Right renal pelvis (tissue), 4 donors: ENCODE results near the gene IGF2. TPM values are rescaled to one million over a fixed set of nuclear protein-coding genes. Genes with fewer than 3 reads are reported as not detected.

Source experiments
- DNase-seq, 4 donors: peaks; one replicate each; pipeline ENCODE4 v3.0.0-alpha.2; 2013; ENCODE audit warnings: low read depth in 4 of 4, low spot score in 3 of 4, missing footprints in 1 of 4
- polyA plus RNA-seq, 4 donors: library from polyadenylated mRNA; unstranded; fragments of 120-200 nt; gene quantifications; one replicate each; pipeline ENCODE4 v1.2.1, GENCODE V29; 2013; ENCODE audit not compliant: insufficient read length in 4 of 4

IGF2 gene
- polyA plus RNA-seq, 4 donors, result 761 to 994 (median 807) TPM

DNA sequence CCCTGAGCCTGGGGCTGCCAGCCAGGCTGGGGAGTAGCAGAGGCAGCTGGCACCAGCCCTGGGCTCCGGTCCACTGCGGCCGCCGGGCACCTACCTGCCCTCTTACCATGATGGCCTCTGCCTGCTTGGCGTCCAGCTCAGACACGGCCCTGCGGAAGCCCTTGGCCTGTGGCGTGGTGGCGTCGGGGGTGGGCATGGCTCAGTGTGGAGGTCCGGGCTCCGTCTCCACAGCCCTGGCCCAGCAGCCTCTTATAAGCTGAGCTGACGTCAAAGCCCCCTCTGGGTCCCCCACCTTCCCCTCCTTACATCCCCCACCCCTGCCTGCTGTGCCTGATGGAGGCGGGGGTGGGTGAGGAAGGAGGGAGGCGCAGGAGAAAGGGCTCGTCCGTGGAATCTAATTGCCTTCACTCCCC, 32.4 kb upstream of the IGF2 start, which contains the start of gene TH:
TSS of gene TH (minus strand) at position 225 of the 413 bp plus-strand sequence. CDS start at position 196, 29 bp downstream.
- no peak for DNase-seq

DNA sequence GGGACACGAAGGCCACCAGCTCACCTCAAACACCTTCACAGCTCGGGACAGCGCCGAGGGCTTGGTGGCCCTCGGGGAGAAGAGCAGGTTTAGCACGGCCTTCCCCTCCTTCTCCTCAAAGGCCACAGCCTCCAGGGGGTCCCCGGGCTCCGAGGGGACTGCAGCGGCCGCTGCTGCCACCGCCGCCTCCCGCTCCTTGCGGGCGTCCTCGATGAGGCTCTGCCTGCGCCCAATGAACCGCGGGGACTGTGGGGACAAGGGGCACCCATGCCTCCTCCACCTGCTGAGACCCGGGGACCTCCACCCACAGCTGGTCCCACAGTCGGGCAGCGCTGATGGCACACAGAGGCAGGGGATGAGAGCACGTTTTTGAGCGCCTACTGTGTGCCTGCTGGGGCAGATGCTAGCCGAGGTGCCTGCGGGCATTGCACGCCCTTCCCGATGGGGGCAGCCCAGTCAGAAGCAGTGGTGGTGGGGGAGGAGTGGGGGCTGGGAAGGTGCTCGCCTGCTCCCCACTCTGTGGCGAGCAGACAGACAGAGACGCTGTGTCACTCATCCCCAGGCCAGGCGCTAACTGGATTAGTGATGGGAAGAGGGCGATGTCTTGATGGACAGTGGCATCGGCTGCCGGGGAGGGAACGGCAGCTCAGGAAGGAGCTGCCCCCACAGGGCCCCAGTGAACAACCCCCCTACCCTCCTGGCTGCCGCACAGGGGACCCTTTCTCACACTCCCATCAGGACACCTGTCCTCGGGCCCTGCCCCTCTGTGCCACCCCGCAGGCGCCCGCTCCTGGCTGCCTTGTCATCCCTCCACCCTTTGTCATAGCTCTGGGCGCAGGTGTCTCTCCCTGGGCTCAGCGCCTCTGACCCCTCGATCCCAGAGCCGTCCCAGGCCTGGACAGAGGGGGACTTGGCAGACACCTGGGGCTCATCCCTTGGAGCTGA, 30.7 kb upstream of the IGF2 start:
- no peak for DNase-seq

DNA sequence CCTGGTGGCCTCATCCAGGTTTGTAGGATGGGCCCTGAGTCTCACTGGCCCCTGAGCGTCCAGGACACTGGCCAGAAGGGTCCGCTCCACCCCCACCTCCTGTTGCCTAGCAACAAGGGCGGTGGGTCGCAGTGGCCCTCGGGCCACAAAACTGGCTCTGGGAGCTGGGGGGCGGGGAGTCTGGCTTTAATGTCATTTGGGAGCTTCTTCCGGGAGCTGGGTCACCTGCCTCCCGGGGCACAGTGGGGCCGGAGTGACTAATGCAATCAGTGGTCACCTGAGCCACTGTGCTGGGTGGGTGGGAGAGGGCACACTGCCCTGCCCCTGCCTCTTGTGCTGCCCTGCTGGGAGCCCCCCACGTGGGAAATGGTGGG, 29.8 kb upstream of the IGF2 start:
- DNase-seq, result no peak

DNA sequence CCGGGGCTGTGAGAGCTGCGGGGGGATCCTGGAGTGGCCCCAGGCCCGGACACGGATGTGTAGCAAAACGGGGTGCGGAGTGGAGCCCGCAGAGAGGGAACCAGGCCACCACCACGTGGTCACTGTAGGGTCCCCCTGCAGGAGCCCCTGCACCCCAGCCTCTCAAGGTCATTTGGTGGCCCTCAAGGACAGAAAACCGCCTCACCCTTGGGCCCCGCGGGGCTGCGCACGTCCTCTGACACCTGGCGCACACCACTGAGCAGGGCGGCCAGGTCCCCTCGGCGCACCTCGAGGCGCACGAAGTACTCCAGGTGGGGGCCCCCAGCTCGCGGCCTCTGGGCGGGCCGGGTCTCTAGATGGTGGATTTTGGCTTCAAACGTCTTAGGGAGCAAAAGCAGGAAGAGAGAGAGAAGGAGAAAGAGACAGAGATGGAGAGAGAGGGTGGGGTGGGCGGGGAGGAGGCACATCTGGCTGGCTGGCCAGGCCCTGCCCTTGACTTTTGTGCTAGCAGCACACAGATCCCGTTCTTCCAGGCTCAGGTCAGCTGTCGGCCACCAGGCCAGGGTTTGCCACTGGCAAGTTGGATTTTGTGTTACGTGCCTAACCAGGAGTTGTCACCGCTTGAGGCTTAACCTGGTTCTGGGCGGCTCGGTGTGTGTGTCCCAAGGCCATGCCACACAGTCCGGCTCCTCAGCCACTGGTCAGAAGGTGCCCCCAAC, 29.3 kb upstream of the IGF2 start:
- DNase-seq, result no peak

DNA sequence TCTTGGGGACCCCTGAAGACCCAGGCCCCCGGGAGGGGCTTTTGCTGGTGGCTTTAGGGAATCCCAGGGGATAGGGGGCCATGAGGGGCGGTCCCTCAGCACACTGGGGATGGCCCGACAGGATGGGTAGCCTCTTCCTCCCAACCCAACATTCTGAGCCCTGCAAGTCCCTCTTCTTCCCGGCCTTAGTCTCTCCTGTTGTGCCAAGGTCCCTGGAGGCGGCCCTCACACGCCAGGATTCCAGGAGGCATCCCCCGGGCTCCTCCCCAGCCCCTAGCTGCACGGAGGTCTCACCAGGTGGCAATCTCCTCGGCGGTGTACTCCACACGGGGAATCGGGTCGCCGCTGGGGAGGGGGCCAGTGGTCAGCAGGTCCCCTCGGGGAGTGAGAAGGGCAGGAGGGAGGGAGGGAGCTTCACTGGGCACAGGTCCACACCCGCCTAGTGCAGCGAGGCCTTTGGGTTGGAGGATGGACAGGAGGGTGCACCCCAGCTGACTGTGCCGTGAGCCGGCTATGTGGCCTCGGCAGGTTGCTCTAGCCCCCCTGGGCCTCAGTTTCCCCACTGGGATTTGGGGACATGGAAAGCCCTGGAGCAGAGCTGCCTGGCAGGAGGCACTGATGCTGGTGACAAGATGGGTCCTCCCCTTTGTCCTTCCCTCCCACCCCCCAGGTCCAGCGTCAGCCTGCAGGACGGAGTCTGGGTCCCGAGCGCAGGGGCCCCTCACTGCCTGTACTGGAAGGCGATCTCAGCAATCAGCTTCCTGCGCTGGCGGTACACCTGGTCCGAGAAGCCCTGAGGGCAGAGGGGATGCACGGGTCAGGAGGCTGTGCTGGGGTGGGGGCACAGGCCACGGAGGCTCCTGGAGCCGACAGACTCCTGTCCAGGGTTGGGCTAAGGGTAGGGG, 28.2 kb upstream of the IGF2 start:
- DNase-seq, result no peak

DNA sequence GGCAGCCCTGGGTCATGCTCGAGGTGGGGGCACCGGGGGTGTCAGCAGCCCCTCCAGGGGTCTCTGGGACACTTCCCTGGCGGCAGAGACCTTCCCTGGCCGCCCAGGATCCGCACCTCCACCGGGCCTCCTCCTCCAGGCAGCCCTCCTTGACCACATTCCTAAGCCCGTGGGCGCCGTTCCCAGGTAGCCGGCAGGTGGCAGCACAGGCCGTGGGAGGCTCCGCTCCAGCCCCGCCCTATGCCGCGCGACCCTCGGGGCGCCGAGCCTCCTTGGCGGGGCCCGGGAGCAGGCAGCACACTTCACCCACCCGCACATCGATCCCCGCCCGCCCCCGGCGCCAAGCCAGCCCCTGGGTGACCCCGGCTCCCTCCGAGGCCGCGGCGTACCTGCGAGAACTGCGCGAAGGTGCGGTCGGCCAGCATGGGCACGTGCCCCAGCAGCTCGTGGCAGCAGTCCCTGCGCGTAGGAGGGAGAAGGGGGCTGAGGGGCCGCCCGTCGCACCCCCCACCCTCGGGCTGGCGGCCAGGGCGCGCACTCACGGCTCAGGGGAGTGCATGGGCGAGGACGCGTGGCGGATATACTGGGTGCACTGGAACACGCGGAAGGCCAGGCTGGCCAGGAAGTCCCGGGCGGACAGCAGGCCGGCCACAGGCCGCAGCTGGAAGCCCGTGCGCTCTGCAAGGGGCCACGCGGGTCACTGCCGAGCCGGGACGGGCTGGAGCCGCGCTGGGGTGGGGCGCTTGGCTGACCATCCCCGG, 27.1 kb upstream of the IGF2 start:
- no peak for DNase-seq

DNA sequence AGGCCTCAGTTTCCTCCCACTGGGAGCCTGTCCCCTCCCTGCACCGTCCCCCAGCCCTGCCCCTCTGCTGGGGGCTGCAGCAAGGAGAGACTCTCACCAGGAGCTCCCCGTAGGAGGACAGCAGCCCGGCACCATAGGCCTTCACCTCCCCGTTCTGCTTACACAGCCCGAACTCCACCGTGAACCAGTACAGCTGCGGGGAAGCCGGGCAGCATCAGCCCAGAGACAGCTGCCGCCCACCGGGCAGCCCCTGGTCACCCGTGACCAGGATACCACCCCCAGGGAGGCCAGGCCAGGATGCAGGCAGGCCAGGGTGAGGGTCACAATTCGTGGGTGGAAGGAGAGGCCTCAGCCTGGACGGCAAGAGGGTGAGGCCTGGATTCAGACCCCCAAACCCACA, 26.4 kb upstream of the IGF2 start:
- no peak for DNase-seq

DNA sequence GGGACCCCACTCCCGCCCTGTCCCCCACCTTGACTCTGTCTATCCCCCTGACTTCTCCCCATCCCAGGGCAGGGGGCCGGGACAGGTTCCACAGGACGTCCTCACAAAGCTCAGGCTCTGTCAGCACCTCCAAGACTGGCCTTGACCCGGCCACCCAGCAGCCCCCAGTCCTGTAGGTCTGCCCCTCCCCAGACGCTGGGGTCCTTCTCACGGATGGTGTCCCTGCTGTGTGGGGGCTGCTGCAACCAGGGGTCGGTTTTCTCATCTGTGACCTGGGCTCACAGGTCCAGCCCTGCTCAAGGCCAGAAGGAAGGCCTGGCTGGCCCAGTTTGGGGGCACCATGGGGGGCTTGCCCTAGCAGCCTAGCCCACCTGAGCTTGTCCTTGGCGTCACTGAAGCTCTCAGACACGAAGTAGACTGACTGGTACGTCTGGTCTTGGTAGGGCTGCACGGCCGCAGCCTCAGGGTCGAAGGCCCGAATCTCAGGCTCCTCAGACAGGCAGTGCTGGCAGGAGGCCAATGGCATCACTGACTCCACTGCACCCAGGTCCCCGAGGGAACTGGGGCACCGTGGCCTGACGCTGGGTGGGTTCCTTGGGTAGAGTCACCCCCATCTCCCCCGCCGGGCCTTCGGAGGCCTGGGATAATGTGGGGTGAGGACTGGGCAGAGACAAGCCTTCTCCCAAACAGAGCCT, 25.8 kb upstream of the IGF2 start:
- no peak for DNase-seq

DNA sequence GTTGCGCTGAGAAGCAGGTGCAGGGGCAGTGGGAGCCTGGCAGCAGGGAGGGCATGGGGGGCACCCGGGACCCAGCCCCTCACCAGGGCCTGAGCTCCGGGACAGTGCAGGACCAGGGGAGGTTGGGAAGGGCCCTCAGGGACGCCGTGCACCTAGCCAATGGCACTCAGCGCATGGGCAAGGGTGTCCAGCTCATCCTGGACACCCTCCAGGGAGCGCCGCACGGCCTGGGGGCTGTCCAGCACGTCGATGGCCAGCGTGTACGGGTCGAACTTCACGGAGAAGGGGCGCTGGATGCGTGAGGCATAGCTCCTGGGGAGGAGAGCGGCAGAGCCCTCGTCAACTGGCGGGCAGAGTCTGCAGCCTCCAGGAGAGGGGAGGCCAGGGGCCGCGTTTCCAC, 24.9 kb upstream of the IGF2 start:
- no peak for DNase-seq

DNA sequence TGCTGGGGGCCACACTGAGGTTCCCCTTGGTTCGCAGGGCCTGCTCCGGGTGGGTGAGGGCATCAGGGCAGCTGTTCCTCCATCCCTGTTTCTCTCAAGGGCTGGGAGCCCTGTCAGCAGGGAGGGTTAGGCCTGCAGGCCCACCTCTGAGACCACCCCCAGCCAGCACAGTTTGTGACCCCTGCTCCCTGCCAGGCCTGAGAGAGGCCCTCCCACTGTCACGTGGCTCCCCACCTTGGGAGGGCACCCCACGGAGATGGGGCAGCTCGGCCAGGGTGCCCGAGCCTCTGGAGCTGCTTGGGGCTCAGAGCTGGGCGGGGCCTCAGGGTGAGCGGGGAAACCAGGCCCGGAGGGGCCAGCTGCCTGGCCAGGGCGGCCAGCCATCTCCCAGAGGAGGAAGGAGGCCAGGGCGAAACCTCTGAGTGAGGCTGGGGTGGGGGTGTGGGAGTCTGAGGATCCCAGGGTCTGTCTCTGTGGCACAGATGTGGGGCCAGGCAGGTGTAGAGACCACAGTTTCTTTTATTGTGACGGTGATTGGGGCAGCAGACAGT, 24.3 kb upstream of the IGF2 start:
- DNase-seq, result no peak

DNA sequence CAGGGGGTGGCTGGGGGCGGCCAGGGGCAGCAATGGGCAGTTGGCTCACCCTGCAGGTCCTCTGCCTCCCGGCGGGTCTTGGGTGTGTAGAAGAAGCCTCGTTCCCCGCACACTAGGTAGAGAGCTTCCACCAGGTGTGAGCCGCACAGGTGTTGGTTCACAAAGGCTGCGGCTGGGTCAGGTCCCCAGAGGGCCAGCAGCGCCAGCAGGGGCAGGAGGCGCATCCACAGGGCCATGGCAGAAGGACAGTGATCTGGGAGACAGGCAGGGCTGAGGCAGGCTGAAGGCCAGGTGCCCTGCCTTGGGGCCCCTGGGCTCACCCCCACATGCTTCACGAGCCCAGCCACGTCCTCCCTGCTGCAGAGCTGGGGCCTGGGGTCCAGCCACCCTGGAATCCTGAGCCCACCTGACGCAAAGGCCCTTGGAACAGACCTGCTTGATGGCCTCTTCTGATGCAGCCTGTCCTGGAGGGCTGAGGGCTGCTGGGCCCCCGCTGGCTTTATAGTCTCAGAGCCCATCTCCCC, 21.6 kb upstream of the IGF2 start, which contains the start of gene INS:
TSS of gene INS (minus strand) at position 474 of the 524 bp plus-strand sequence. CDS start at position 236, 238 bp downstream.
- DNase-seq, result no peak

DNA sequence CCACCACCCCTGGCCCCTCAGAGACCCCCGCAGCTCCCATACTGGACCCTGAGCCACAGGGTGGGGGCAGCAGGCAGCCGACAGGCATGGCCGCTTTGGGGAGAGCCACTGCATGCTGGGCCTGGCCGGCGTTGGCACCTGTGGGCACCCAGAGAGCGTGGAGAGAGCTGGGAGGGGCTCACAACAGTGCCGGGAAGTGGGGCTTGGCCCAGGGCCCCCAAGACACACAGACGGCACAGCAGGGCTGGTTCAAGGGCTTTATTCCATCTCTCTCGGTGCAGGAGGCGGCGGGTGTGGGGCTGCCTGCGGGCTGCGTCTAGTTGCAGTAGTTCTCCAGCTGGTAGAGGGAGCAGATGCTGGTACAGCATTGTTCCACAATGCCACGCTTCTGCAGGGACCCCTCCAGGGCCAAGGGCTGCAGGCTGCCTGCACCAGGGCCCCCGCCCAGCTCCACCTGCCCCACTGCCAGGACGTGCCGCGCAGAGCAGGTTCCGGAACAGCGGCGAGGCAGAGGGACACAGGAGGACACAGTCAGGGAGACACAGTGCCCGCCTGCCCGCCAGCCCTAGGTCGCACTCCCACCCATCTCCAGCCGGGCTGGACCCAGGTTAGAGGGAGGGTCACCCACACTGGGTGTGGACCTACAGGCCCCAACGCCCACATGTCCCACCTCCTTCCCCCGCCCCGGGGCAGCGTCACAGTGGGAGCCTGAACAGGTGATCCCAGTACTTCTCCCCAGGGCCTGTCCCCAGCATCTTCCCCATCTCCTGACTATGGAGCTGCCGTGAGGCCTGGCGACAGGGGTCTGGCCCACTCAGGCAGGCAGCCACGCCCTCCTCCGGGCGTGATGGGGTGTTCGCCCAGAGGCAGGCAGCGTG, 20.6 kb upstream of the IGF2 start:
- DNase-seq, result no peak

DNA sequence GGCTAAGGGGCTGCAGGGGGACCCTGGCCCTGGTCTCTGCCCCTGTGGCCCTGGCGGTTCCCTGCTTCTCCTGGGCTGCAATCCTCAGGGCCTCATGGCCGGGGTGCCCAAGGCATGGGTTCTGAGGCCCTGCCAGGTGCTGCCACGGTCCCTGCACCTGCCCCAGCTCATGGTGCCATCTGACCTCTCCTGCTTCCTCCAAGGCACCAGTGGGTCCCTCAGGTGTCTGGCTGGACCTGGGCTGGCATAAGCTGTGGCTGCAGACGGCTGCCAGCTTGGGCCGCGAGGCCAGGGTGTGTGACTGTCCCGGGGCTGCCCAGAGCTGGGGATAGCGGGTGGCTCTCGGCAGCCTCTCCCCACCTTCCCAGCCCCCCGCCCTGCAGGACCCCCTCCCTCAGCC, 19.8 kb upstream of the IGF2 start:
- DNase-seq, result no peak

DNA sequence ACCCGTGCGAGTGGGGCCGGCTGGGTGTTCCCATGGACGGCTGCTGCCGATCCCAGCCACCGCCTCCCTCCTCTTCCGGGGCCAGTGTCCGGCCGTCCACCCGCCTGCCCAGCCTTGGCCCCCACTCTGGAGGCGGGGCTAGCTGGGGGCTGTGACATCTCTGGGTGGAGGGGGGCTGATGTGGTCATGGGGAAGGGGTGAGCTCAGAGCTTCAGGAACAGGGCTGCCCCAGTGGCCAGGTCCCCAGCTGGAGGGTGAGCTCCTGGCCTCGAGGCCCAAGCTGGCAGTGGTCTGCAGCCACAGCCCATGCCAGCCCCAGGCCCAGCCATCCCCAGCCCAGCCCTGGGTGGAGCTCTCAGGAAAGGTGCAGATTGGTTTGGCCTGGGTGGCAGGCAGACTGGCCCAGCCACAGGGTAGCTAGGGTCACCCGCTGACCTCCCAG, 19.1 kb upstream of the IGF2 start:
- DNase-seq, result no peak

DNA sequence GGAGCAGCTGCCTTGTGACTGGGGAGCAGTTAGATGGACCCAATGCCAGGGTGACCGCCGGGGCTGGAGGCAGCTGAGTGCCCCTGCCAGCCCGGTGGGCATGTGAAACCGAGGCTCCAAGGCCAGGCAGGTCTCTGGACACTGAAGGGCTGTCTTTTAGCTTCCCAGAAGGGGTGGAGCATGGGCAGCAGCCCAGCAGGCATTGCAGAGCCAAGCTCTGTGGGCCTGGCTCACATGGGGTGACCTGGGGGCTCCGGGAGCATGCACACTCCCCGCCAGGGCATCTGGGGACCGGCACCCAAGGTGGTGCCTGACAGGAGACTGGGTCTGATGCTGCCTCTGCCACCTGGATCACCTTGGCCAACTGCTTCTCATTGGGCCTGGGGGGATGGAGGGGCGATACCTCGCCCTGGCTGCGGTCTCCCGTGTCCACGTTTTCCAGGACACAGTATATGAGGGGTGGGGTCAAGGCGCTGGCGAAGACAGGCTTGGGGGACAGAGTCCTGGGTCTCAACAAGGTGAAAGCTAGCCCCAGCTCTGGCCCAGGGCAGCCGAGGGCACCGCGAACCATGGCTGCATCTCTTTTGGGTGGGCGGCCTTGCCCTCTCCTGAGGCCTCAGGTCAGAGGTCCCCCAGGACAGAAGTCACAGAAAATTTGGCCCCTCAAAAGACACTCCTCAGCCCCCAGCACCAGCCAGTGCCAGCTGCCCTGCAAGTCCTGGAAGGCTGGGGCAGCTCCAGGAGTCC, 18.3 kb upstream of the IGF2 start:
- no peak for DNase-seq

DNA sequence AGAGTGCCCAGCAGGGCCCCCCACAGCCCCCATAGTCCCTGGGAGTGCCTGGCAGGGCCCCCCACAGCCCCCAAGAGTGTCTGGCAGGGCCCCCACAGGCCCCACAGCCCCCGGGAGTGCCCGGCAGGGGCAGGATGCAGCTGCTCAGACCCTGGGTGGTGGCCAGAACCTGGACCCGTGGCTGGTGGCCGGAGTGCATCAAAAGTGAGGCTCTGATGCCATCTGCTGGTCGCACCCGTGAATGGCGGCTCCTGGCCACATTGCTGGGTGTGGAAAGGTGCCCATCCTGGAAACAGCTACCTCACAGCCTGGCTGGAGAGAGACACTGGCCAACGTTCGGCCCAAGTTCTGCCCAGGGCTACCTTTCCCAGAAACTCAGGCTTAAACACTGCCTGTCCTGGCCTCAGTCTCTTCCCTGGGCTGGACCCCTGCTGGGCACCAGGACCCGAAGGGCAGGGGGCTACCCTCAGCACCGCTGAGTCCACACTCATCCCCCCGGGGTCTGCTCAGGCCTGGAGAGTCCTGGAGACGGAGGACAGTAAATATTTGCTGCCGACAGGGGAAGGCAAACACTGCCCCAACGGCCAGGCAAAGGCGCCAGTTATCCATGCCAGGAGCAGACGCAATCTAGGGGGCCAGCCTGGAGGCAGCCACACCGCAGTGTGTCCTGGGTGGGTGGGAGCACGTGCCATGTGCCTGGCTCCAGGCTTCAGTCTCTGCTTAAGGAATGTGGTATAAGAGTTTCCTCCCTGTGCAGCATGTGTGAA, 17.4 kb upstream of the IGF2 start:
- DNase-seq, result no peak
